ENCODE results near the gene MCIDAS. TPM values are rescaled to one million over a fixed set of nuclear protein-coding genes. Genes with fewer than 3 reads are reported as not detected.

Gene MCIDAS
- total RNA-seq, 1 experiment from 2014 or later: 0.39 TPM

DNA sequence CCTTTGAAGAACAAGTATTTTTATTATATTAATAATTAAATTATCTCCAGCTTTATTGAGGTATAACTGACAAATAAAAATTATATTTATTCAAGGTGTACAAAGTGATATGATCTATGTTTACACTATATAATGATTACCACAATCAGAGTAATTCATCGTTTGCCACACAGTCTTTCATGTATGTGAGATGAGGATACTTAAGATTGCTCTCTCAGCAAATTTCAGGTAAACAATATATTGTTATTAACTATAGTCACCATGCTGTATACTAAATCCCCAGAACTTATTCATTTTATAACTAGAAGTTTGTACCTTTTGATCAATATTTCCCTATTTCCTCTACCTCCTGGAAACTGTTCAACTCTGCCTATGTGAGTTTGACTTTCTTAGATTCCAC, 22.9 kb upstream of the MCIDAS start:
- H4K8ac ChIP-seq (replicated peaks; ENCODE audit: insufficient read length, low read depth, low read length): no peak overlapping the region
- H2AFZ ChIP-seq (ENCODE audit: low read length): no peak overlapping the region
- no peak overlapping the region for H3K27ac Mint-ChIP-seq
- no peak overlapping the region for H3K4me3 Mint-ChIP-seq
- no peaks in the 10 kb centered on the region for H3K79me1 ChIP-seq (ENCODE audit: insufficient read depth, low read depth, low read length, poor library complexity, severe bottlenecking)
- H3K27ac ChIP-seq (ENCODE audit: insufficient read length, low read depth, low read length): no peak overlapping the region
- no peaks in the 10 kb centered on the region for H3K23me2 ChIP-seq (ENCODE audit: insufficient read length, low read depth, low read length, poor library complexity, severe bottlenecking)
- H2BK5ac ChIP-seq (ENCODE audit: insufficient read length, low read length): no peak overlapping the region
- H3K9me3 ChIP-seq (ENCODE audit: control insufficient read depth, low read depth, low read length): no peaks in the 10 kb centered on the region
- H3K79me2 ChIP-seq (ENCODE audit: insufficient read depth, low read length): no peaks in the 10 kb centered on the region
- no peak for TF ChIP-seq CTCF (conservative IDR thresholded peaks at IDR 0.05)
- peaks cover 8% of the 10 kb centered on the region for H3K27me3 Mint-ChIP-seq (ENCODE audit: low read depth)
- no peaks in the 10 kb centered on the region for H3K4me1 Mint-ChIP-seq
- H3K14ac ChIP-seq (ENCODE audit: insufficient read depth, low read length): no peak overlapping the region
- H3K9me3 Mint-ChIP-seq: peaks cover 11 to 13% of the 10 kb centered on the region in 2 experiments
- H3K56ac ChIP-seq (ENCODE audit: insufficient read length, low read depth, low read length): no peak overlapping the region
- H3K23ac ChIP-seq (ENCODE audit: insufficient read length, low read depth, low read length): no peak overlapping the region
- DNase-seq: no peak
- no peaks in the 10 kb centered on the region for H3K27me3 ChIP-seq (ENCODE audit: insufficient read depth, low read length)
- H4K91ac ChIP-seq (ENCODE audit: insufficient read length, low read depth, low read length): no peak overlapping the region
- H3T11ph ChIP-seq (ENCODE audit: low read length): no peak overlapping the region
- no CpG with 5 or more reads among the region's 1 CpG for WGBS (ENCODE audit: extremely low coverage, insufficient read length, low lambda C conversion rate)
- H3K4me1 ChIP-seq (ENCODE audit: insufficient read depth, low read length): no peaks in the 10 kb centered on the region
- no peak overlapping the region for H3K4ac ChIP-seq (ENCODE audit: low read depth, low read length)
- no peak overlapping the region for H4K5ac ChIP-seq (ENCODE audit: insufficient read length, low read depth, low read length)
- H2BK20ac ChIP-seq (ENCODE audit: low read depth, low read length, poor library complexity, severe bottlenecking): no peak overlapping the region
- H3K36me3 Mint-ChIP-seq (ENCODE audit: insufficient read depth in 1 of 3, low read depth in 3 of 3): peaks cover 0 to 4% (median 2%) of the 10 kb centered on the region in 3 experiments; a peak in 4 of 7 replicates
- no peak overlapping the region for H2AK5ac ChIP-seq (ENCODE audit: insufficient read length, low read length)
- H3K18ac ChIP-seq (ENCODE audit: insufficient read length, low read depth, low read length): no peak overlapping the region
- H2BK15ac ChIP-seq (ENCODE audit: low read depth, low read length): no peak overlapping the region
- H4K20me1 ChIP-seq (ENCODE audit: control insufficient read depth, insufficient read depth, insufficient read length): no peaks in the 10 kb centered on the region
- no peak overlapping the region for H2BK120ac ChIP-seq (ENCODE audit: low read depth, low read length, poor library complexity, severe bottlenecking)
- no peak overlapping the region for H3K4me2 ChIP-seq (ENCODE audit: insufficient read depth, insufficient read length, low read length)
- no peak overlapping the region for H3K9ac ChIP-seq (ENCODE audit: extremely low read depth, insufficient read length, low read length)
- H2BK12ac ChIP-seq (ENCODE audit: insufficient read length, low read depth, low read length): no peak overlapping the region
